ENCODE measurements around the gene AGER.

DNA sequence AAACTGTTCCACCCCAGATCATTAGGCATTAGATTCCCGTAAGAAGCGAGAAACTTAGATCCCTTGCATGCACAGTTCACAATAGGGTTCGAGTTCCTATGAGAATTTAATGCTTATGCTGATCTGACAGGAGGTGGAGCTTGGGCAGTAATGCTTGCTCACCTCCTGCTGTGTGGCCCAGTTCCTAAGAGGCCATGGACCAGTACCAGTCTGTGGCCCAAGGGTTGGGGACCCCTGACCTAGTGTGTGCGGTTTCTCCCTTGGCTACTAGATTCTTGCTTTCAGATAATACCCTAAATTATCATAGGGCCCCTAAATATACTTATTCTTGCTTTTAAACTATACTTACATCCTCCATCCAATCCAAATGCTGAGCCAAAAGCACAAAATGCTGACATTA, 10.3 kb upstream of the AGER start:
- TF ChIP-seq, protein P1, sequence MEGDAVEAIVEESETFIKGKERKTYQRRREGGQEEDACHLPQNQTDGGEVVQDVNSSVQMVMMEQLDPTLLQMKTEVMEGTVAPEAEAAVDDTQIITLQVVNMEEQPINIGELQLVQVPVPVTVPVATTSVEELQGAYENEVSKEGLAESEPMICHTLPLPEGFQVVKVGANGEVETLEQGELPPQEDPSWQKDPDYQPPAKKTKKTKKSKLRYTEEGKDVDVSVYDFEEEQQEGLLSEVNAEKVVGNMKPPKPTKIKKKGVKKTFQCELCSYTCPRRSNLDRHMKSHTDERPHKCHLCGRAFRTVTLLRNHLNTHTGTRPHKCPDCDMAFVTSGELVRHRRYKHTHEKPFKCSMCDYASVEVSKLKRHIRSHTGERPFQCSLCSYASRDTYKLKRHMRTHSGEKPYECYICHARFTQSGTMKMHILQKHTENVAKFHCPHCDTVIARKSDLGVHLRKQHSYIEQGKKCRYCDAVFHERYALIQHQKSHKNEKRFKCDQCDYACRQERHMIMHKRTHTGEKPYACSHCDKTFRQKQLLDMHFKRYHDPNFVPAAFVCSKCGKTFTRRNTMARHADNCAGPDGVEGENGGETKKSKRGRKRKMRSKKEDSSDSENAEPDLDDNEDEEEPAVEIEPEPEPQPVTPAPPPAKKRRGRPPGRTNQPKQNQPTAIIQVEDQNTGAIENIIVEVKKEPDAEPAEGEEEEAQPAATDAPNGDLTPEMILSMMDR (IDR thresholded peaks at IDR 0.05): no peak
- no peak for TF ChIP-seq POLR2A (IDR thresholded peaks at IDR 0.05)
